Transverse colon (tissue), 4 donors: Measurements from ENCODE around the gene SERINC5. TPM values are rescaled to one million over a fixed set of nuclear protein-coding genes. Genes with fewer than 3 reads are reported as not detected.

ENCODE experiments used
- DNase-seq: peaks from one replicate; pipeline ENCODE4 v3.0.0-alpha.2; 2019
- H3K27ac ChIP-seq, 4 donors: fragments of 200-600 bp; sonication (generic); 2 replicates each; pipeline ENCODE4 v1.5.1; 2016 to 2018; ENCODE audit warnings: inconsistent platforms in 4 of 4
- H3K27me3 ChIP-seq: fragments of 200-600 bp; sonication (generic); 2 replicates; pipeline ENCODE4 v1.5.1; 2017; ENCODE audit warnings: inconsistent platforms
- H3K36me3 ChIP-seq, 4 donors: fragments of 200-600 bp; sonication (generic); 2 replicates each; pipeline ENCODE4 v1.5.1; 2017 to 2019; ENCODE audit warnings: inconsistent platforms in 4 of 4
- H3K4me1 ChIP-seq, 4 donors: fragments of 200-600 bp; sonication (generic); 2 replicates each; pipeline ENCODE4 v1.5.1; 2017 to 2020; ENCODE audit warnings: inconsistent platforms in 4 of 4
- H3K4me3 ChIP-seq, 4 donors: fragments of 200-600 bp; sonication (generic); 1 replicate in 1 of 4; 2 replicates in 3 of 4; pipeline versions ENCODE4 v1.5.1 to v1.6.1; 2017 to 2019; ENCODE audit warnings: inconsistent platforms in 4 of 4
- H3K9me3 ChIP-seq, 2 donors: fragments of 200-600 bp; sonication (generic); 2 replicates each; pipeline ENCODE4 v1.5.1; 2017 to 2019; ENCODE audit warnings: inconsistent platforms in 2 of 2
- CTCF ChIP-seq, 5 experiments: fragments of 200-600 bp in 3 of 5; fragments of 450-650 bp in 2 of 5; sonication (generic) in 3 of 5; IDR thresholded peaks; 1 replicate in 2 of 5; 2 replicates in 3 of 5; pipeline ENCODE4 v1.5.1; 2016 to 2017; ENCODE audit warnings: antibody characterized with exemption in 5 of 5, inconsistent platforms in 3 of 5, mild to moderate bottlenecking in 2 of 5, moderate library complexity in 1 of 5
- EP300 ChIP-seq: sonication (generic); formaldehyde crosslinking; IDR thresholded peaks from one replicate; pipeline ENCODE4 v1.6.1; 2017; ENCODE audit warnings: antibody characterized with exemption, low read depth
- POLR2A ChIP-seq: fragments of 450-650 bp; IDR thresholded peaks from one replicate; pipeline ENCODE4 v1.6.1; 2016; ENCODE audit warnings: antibody characterized with exemption, mild to moderate bottlenecking, moderate library complexity
- POLR2AphosphoS5 ChIP-seq, 3 donors: sonication (generic); formaldehyde crosslinking; IDR thresholded peaks; one replicate each; pipeline ENCODE4 v1.6.1; 2016; ENCODE audit warnings: antibody characterized with exemption in 3 of 3
- WGBS, 2 donors: methylation state at CpG; one replicate each; pipeline ENCODE4 v1.1.5; 2018; ENCODE audit warnings: low coverage in 1 of 2; 5-methylcytosine and 5-hydroxymethylcytosine counted together
- in situ Hi-C, 4 donors: fragments of 200-750 bp; cut with MboI; loops; one replicate each; pipeline versions ENCODE4 v1.15.0 to v1.15.1; 2017; ENCODE audit warnings: low sequenced_read_pairs in 3 of 4, low pct_ligation_motif_present in 1 of 4, low pct_unique_long_range_greater_than_20kb in 1 of 4
- intact Hi-C: fragments of 100-400 bp; cut with DNase I; formaldehyde crosslinking; loops from one replicate; pipeline ENCODE4 v1.15.1; 2023; ENCODE audit warnings: low total_unique reads
- total RNA-seq, 4 donors: library from RNA; depleted of rRNA; stranded (reverse); fragments of >200 nt; gene quantifications; one replicate each; pipeline ENCODE4 v1.1.0, GENCODE V29; 2016

Gene SERINC5
- total RNA-seq, 4 donors from 2014 or later: 40.6 to 90.4 (median 79.6) TPM

- Histone ChIP-seq H3K4me1 (no peaks in the 10 kb centered on the region), H3K27me3 (no peaks in the 10 kb centered on the region), H3K27ac (no peak overlapping the region), H3K4me3 (no peak overlapping the region), H3K36me3 (no peaks in the 10 kb centered on the region), H3K9me3 (no peaks in the 10 kb centered on the region)
- no peak for TF ChIP-seq EP300
- no peak for TF ChIP-seq CTCF (IDR thresholded peaks at IDR 0.05)
- TF ChIP-seq POLR2AphosphoS5 (IDR thresholded peaks at IDR 0.05): no peak
- no peak for TF ChIP-seq POLR2A
- intact Hi-C loops: no loop called here
- DNase-seq: no peak
- in situ Hi-C loops: loop anchor here in 1 of 4 donors (5.0 kb wide), 1 partner anchor 207 kb away; no protein-coding TSS in a partner anchor
- WGBS, 2 donors: 93 to 100% methylated on average over 2 to 8 of the region's 8 CpGs
Measured at GRCh38 chr5:80299601-80300000, 43.8 kb upstream of the SERINC5 start.

GRCh38 chr5:80296121-80296520 is 40.3 kb upstream of the SERINC5 start:
- intact Hi-C loops (no loop called here), in situ Hi-C loops (loop anchor here in 1 of 4 donors (5.0 kb wide), 1 partner anchor 204 kb away; no protein-coding TSS in a partner anchor)
- no peaks in the 10 kb centered on the region for H3K4me1 ChIP-seq
- H3K36me3 ChIP-seq: no peaks in the 10 kb centered on the region
- TF ChIP-seq POLR2A (no peak), CTCF (IDR thresholded peaks at IDR 0.05) (no peak), EP300 (no peak), POLR2AphosphoS5 (IDR thresholded peaks at IDR 0.05) (no peak)
- no peaks in the 10 kb centered on the region for H3K27me3 ChIP-seq
- DNase-seq: no peak
- H3K27ac ChIP-seq: no peak overlapping the region
- H3K9me3 ChIP-seq: peaks cover 0 to 4% of the 10 kb centered on the region in 2 donors
- no peak overlapping the region for H3K4me3 ChIP-seq
- 65% methylated on average over 4 to 6 of the region's 6 CpGs for WGBS, 2 donors

- 78 to 86% methylated on average over 8 of the region's 8 CpGs for WGBS, 2 donors
Measured at GRCh38 chr5:80291761-80292160, 35.9 kb upstream of the SERINC5 start.

GRCh38 chr5:80289320-80289719 is 33.5 kb upstream of the SERINC5 start:
- Histone ChIP-seq H3K4me3 (no peak overlapping the region), H3K27ac (no peak overlapping the region), H3K9me3 (peaks cover 0 to 4% of the 10 kb centered on the region in 2 donors), H3K27me3 (no peaks in the 10 kb centered on the region), H3K36me3 (no peaks in the 10 kb centered on the region), H3K4me1 (no peaks in the 10 kb centered on the region)
- DNase-seq: no peak
- in situ Hi-C loops: no loop called here
- TF ChIP-seq POLR2AphosphoS5 (IDR thresholded peaks at IDR 0.05) (no peak), POLR2A (no peak), CTCF (IDR thresholded peaks at IDR 0.05) (no peak), EP300 (no peak)
- WGBS, 2 donors: 92 to 100% methylated on average over 1 to 2 of the region's 2 CpGs
- intact Hi-C loops: no loop called here

More at GRCh38 chr5:80291761-80292160, 35.9 kb upstream of the SERINC5 start:
- no peaks in the 10 kb centered on the region for H3K36me3 ChIP-seq
- H3K9me3 ChIP-seq: peaks cover 0 to 4% of the 10 kb centered on the region in 2 donors
- in situ Hi-C loops: no loop called here
- H3K27ac ChIP-seq: no peak overlapping the region
- intact Hi-C loops: no loop called here
- no peak for DNase-seq
- H3K4me1 ChIP-seq: no peaks in the 10 kb centered on the region
- TF ChIP-seq POLR2AphosphoS5 (IDR thresholded peaks at IDR 0.05): no peak
- TF ChIP-seq POLR2A: no peak
- TF ChIP-seq CTCF (IDR thresholded peaks at IDR 0.05): no peak
- no peak for TF ChIP-seq EP300
- H3K4me3 ChIP-seq: no peak overlapping the region
- H3K27me3 ChIP-seq: no peaks in the 10 kb centered on the region
